A375 (cell line): ENCODE measurements around the gene F8. TPM values are rescaled to one million over a fixed set of nuclear protein-coding genes. Genes with fewer than 3 reads are reported as not detected.

Experiments used
- small RNA-seq: library from RNA; depleted of rRNA; stranded (forward); fragments of <200 nt; gene quantifications from one replicate; pipeline ENCODE3, GENCODE V24; 2014
- total RNA-seq: library from RNA; depleted of rRNA; stranded (reverse); fragments of >200 nt; shearing (Covaris generic); gene quantifications from 2 replicates; pipeline ENCODE4 v1.2.3, GENCODE V29; 2014; rRNA removed

F8 gene
- 0.58 and 3.5 TPM in 2 replicates for total RNA-seq

DNA sequence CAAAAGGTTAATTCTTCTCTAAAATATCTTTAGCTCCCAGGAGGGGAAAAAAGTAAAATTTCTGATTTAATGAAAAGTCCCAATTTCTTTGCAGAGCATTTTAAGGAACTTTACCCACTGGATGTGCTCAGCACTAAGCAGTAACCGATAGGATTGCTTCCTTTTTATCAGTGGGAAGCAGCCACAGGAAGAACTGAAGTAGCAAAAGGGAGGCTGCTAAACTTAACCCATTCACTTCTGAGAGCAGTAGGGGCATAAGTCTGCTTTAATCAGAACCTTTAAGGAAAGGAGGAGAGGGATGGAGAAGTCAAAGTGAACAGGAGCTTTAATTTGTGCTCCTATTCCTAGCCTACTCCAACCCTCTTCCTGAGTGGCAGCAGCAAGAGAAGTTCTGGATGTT, at the start of gene F8:
TSS of gene F8 (minus strand) at position 139 of the 400 bp plus-strand sequence. CDS start 171 bp downstream, outside the sequence.

DNA sequence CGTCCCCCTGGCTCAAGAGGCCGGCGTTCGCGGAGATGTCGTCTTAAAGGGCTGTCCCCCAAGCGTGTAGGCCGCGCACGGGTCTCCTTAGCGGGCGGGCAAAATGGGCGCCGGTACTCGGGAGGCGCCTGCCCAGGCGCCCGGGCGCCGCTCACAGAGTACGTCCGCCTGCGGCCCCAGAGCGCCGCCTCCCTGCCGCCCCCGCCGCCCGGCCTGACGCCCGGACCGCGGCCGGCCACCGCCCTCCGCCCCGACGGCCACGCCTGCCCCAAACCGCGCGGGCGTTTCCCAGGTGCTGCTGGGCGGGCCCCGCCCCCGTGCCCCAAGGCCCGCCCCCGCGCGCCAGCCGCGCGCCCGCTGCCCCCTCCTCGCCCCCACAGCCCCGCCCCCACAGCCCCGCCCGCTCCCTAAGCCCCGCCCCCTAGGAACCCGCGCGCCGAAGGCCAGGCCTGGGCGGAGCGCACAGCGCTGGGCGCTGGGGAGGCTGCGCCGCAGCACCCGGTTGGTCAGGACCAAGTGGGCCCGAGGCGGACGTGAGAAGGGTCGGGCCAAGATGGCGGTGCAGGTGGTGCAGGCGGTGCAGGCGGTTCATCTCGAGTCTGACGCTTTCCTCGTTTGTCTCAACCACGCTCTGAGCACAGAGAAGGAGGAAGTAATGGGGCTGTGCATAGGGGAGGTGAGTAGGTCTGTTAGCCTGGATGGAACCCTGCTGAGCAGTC, 48.6 kb upstream of the F8 start, which contains the start of the genes BRCC3, CMC4 and MTCP1:
TSS of gene BRCC3 (plus strand) at position 534 of the 719 bp plus-strand sequence. CDS start at position 554, 20 bp downstream.
TSS of gene CMC4 (minus strand) at position 162 of the 719 bp plus-strand sequence. CDS start 7,113 bp downstream, outside the sequence.
TSS of gene MTCP1 (minus strand) at position 162 of the 719 bp plus-strand sequence. CDS start 5,126 bp downstream, outside the sequence.

GRCh38 chrX:155026727-155027508, 4.4 kb upstream of the F8 start, which contains the start of gene FUNDC2:
TSS of gene FUNDC2 (plus strand) at chrX:155026844. CDS start at chrX:155026939, 95 bp downstream.

DNA sequence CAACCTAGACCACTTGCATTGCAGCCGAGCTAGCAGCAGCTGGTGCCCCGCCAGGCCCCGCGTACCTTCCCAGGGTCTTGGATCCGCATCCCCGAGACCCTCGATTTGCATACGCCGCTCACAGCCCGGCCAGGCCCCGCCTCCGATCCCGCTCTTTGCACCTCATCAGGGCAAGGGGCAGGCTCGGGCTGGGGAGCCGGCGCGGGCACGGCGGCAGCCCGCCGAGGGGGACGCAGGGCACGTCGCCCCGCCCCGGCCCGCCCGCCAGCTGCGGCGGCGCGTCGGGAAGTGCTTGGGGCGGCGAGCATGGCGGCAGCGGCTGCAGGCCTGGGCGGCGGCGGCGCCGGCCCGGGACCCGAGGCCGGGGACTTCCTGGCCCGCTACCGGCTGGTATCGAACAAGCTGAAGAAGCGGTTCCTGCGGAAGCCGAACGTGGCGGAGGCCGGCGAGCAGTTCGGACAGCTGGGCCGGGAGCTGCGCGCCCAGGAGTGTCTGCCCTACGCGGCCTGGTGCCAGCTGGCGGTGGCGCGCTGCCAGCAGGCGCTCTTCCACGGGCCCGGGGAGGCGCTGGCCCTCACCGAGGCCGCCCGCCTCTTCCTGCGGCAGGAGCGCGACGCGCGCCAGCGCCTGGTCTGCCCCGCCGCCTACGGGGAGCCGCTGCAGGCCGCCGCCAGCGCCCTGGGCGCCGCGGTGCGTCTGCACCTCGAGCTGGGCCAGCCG, 136.3 kb downstream of the F8 start, which contains the start of gene F8A1:
TSS of gene F8A1 (plus strand) at position 287 of the 720 bp plus-strand sequence. CDS start at position 307, 20 bp downstream.

GRCh38 chrX:154834562-154834961, 188.0 kb downstream of the F8 start, which contains the start of gene SMIM9:
TSS of gene SMIM9 (minus strand) at chrX:154834662. CDS start at chrX:154830856, 3,806 bp downstream.

GRCh38 chrX:154804957-154805695, 217.4 kb downstream of the F8 start, which contains the start of gene MPP1:
TSS of gene MPP1 (minus strand) at chrX:154805485. CDS start at chrX:154805373, 112 bp downstream.

Small RNA genes lying within 50 kb of the gene (small RNA-seq; reads per million reads assigned to genes)
- not detected for gene MIR1184-1

Other genes with a start within 250 kb of the F8 start
- 6.6 and 9.6 TPM in 2 replicates for gene MPP1, start 217.2 kb downstream of the F8 start, total RNA-seq
- gene SMIM9, start 188.1 kb downstream of the F8 start, total RNA-seq: not detected in 2 replicates
- gene F8A1, start 136.4 kb downstream of the F8 start, total RNA-seq: 4.0 and 4.6 TPM in 2 replicates
- 45.8 and 49.8 TPM in 2 replicates for gene FUNDC2, start 4.1 kb upstream of the F8 start, total RNA-seq
- gene CMC4, start 48.4 kb upstream of the F8 start, total RNA-seq: 11.5 and 19.2 TPM in 2 replicates
- 26.0 and 40.4 TPM in 2 replicates for gene MTCP1, start 48.4 kb upstream of the F8 start, total RNA-seq
- gene BRCC3, start 48.8 kb upstream of the F8 start, total RNA-seq: 9.4 and 11.3 TPM in 2 replicates
- 59.0 and 61.8 TPM in 2 replicates for gene VBP1, start 193.7 kb upstream of the F8 start, total RNA-seq
- 5.3 TPM in 2 replicates for gene RAB39B, start 241.8 kb upstream of the F8 start, total RNA-seq